Mesendoderm (in vitro differentiated cells): ENCODE measurements around the gene EZH2.

Experiments used
- DNase-seq: peaks from one replicate; pipeline ENCODE4 v3.0.0; 2013
- H2AK5ac ChIP-seq: 2 replicates; pipeline ENCODE4 v1.6.1; 2013; ENCODE audit warnings: low read length, inconsistent platforms
- H2BK120ac ChIP-seq: 2 replicates; pipeline ENCODE4 v1.6.1; 2013; ENCODE audit warnings: low read depth, mild to moderate bottlenecking, low read length, moderate library complexity, mixed read lengths
- H2BK15ac ChIP-seq: replicated peaks from 2 replicates; pipeline ENCODE4 v1.6.1; 2013; ENCODE audit warnings: low read depth, mild to moderate bottlenecking, moderate library complexity
- H2BK5ac ChIP-seq: 2 replicates; pipeline ENCODE4 v1.6.1; 2013; ENCODE audit warnings: low read length, inconsistent platforms
- H3K18ac ChIP-seq: 2 replicates; pipeline ENCODE4 v1.6.1; 2013; ENCODE audit warnings: mild to moderate bottlenecking, low read length, mixed read lengths
- H3K23ac ChIP-seq: one replicate; pipeline ENCODE4 v1.6.1; 2013; ENCODE audit warnings: low read length
- H3K27ac ChIP-seq: 2 replicates; pipeline ENCODE4 v1.5.1; 2013; ENCODE audit warnings: low read depth, mild to moderate bottlenecking, inconsistent platforms, low read length, moderate library complexity
- H3K27me3 ChIP-seq: 2 replicates; pipeline ENCODE4 v1.6.1; 2013; ENCODE audit warnings: low read length, control low read depth, mild to moderate bottlenecking, inconsistent platforms; ENCODE audit not compliant: insufficient read depth, poor library complexity
- H3K36me3 ChIP-seq: 2 replicates; pipeline ENCODE4 v1.6.1; 2013; ENCODE audit warnings: low read length, inconsistent platforms; ENCODE audit not compliant: control insufficient read depth, insufficient read depth
- H3K4ac ChIP-seq: one replicate; pipeline ENCODE4 v1.6.1; 2013; ENCODE audit warnings: low read depth, mild to moderate bottlenecking, low read length, moderate library complexity
- H3K4me1 ChIP-seq: 2 replicates; pipeline ENCODE4 v1.6.1; 2013; ENCODE audit warnings: low read depth, low read length, inconsistent platforms; ENCODE audit not compliant: control insufficient read depth
- H3K4me2 ChIP-seq: 2 replicates; pipeline ENCODE4 v1.6.1; 2013; ENCODE audit warnings: low read length
- H3K4me3 ChIP-seq: 2 replicates; pipeline ENCODE4 v1.5.1; 2013; ENCODE audit warnings: mild to moderate bottlenecking, low read length
- H3K56ac ChIP-seq: one replicate; pipeline ENCODE4 v1.6.1; 2013; ENCODE audit warnings: low read length
- H3K79me1 ChIP-seq: 2 replicates; pipeline ENCODE4 v1.6.1; 2013; ENCODE audit warnings: low read length, inconsistent platforms
- H3K79me2 ChIP-seq: 2 replicates; pipeline ENCODE4 v1.6.1; 2013; ENCODE audit warnings: mild to moderate bottlenecking, low read length; ENCODE audit not compliant: control insufficient read depth, insufficient read depth
- H3K9ac ChIP-seq: 2 replicates; pipeline ENCODE4 v1.6.1; 2013; ENCODE audit warnings: low read length, inconsistent platforms
- H4K5ac ChIP-seq: one replicate; pipeline ENCODE4 v1.6.1; 2013; ENCODE audit warnings: low read length
- H4K8ac ChIP-seq: one replicate; pipeline ENCODE4 v1.6.1; 2013; ENCODE audit warnings: low read depth, mild to moderate bottlenecking, control low read depth, low read length, moderate library complexity
- WGBS: extraction: QIAGEN DNeasy Blood & Tissue Kit; methylation state at CpG from one replicate; pipeline ENCODE4 v1.1.7; 2013; ENCODE audit warnings: low lambda C conversion rate, missing lambda C conversion rate; ENCODE audit not compliant: insufficient coverage; ENCODE audit errors: extremely low coverage; 5-methylcytosine and 5-hydroxymethylcytosine counted together

EZH2 gene

GRCh38 chr7:148800677-148801076 is 83.4 kb downstream of the EZH2 start:
- Histone ChIP-seq H3K56ac (no peak overlapping the region), H3K27ac (no peak overlapping the region), H4K8ac (no peak overlapping the region), H3K79me1 (no peaks in the 10 kb centered on the region), H2AK5ac (no peak overlapping the region), H3K23ac (no peak overlapping the region), H3K9ac (no peak overlapping the region), H3K18ac (no peak overlapping the region), H2BK15ac (no peak overlapping the region), H3K27me3 (no peaks in the 10 kb centered on the region), H2BK5ac (no peak overlapping the region), H4K5ac (no peak overlapping the region), H3K4me1 (no peaks in the 10 kb centered on the region), H3K4me2 (no peak overlapping the region), H3K36me3 (peaks cover 7% of the 10 kb centered on the region), H3K79me2 (no peaks in the 10 kb centered on the region), H3K4me3 (no peak overlapping the region), H2BK120ac (no peak overlapping the region), H3K4ac (no peak overlapping the region)
- 100% methylated on average over 1 of the region's 13 CpGs for WGBS
- no peak for DNase-seq

- peaks cover 7% of the 10 kb centered on the region for H3K36me3 ChIP-seq
- H3K27me3 ChIP-seq = no peaks in the 10 kb centered on the region
- H4K8ac ChIP-seq = no peak overlapping the region
- H2BK5ac ChIP-seq = no peak overlapping the region
- no peak for DNase-seq
- H3K79me1 ChIP-seq = no peaks in the 10 kb centered on the region
- no CpG with 5 or more reads among the region's 10 CpGs for WGBS
- H2BK120ac ChIP-seq = no peak overlapping the region
- H3K79me2 ChIP-seq = no peaks in the 10 kb centered on the region
- H3K4me1 ChIP-seq = no peaks in the 10 kb centered on the region
- no peak overlapping the region for H3K4ac ChIP-seq
- H3K4me2 ChIP-seq = no peak overlapping the region
- no peak overlapping the region for H3K23ac ChIP-seq
- H3K18ac ChIP-seq = no peak overlapping the region
- H3K9ac ChIP-seq = no peak overlapping the region
- no peak overlapping the region for H3K56ac ChIP-seq
- H3K4me3 ChIP-seq = no peak overlapping the region
- H3K27ac ChIP-seq = no peak overlapping the region
- H2AK5ac ChIP-seq = no peak overlapping the region
- H4K5ac ChIP-seq = no peak overlapping the region
- H2BK15ac ChIP-seq = no peak overlapping the region
Measured at GRCh38 chr7:148799893-148800555, 84.1 kb downstream of the EZH2 start.

GRCh38 chr7:148796841-148797240 is 87.2 kb downstream of the EZH2 start:
- no peak overlapping the region for H3K4me3 ChIP-seq
- H2BK15ac ChIP-seq = no peak overlapping the region
- no peak overlapping the region for H3K9ac ChIP-seq
- no peaks in the 10 kb centered on the region for H3K79me2 ChIP-seq
- peaks cover 8% of the 10 kb centered on the region for H3K36me3 ChIP-seq
- no peak overlapping the region for H3K18ac ChIP-seq
- H3K4ac ChIP-seq = no peak overlapping the region
- no peak overlapping the region for H3K27ac ChIP-seq
- no peak overlapping the region for H4K8ac ChIP-seq
- H2AK5ac ChIP-seq = no peak overlapping the region
- WGBS = no CpG with 5 or more reads among the region's 10 CpGs
- H3K4me2 ChIP-seq = no peak overlapping the region
- no peaks in the 10 kb centered on the region for H3K79me1 ChIP-seq
- DNase-seq = no peak
- H3K4me1 ChIP-seq = no peaks in the 10 kb centered on the region
- H3K56ac ChIP-seq = no peak overlapping the region
- H4K5ac ChIP-seq = no peak overlapping the region
- no peak overlapping the region for H3K23ac ChIP-seq
- no peaks in the 10 kb centered on the region for H3K27me3 ChIP-seq
- H2BK5ac ChIP-seq = no peak overlapping the region
- H2BK120ac ChIP-seq = no peak overlapping the region

GRCh38 chr7:148794476-148794875 is 89.6 kb downstream of the EZH2 start:
- Histone ChIP-seq H3K4me3 (no peak overlapping the region), H2BK5ac (no peak overlapping the region), H3K27ac (no peak overlapping the region), H3K4ac (no peak overlapping the region), H3K36me3 (peaks cover 6% of the 10 kb centered on the region), H2BK120ac (no peak overlapping the region), H4K8ac (no peak overlapping the region), H3K4me2 (no peak overlapping the region), H3K27me3 (no peaks in the 10 kb centered on the region), H3K79me2 (no peaks in the 10 kb centered on the region), H3K23ac (no peak overlapping the region), H3K4me1 (no peaks in the 10 kb centered on the region), H3K9ac (no peak overlapping the region), H3K79me1 (no peaks in the 10 kb centered on the region), H3K18ac (no peak overlapping the region), H3K56ac (no peak overlapping the region), H2BK15ac (no peak overlapping the region), H2AK5ac (no peak overlapping the region), H4K5ac (no peak overlapping the region)
- no CpG with 5 or more reads among the region's 3 CpGs for WGBS
- DNase-seq = no peak

- no peak overlapping the region for H3K9ac ChIP-seq
- no peak overlapping the region for H4K5ac ChIP-seq
- H3K4me3 ChIP-seq = no peak overlapping the region
- no peak overlapping the region for H3K18ac ChIP-seq
- no peak overlapping the region for H3K4me2 ChIP-seq
- no CpG with 5 or more reads among the region's 1 CpG for WGBS
- no peak overlapping the region for H3K4ac ChIP-seq
- no peak overlapping the region for H2AK5ac ChIP-seq
- no peaks in the 10 kb centered on the region for H3K79me2 ChIP-seq
- no peak overlapping the region for H2BK15ac ChIP-seq
- no peak overlapping the region for H3K27ac ChIP-seq
- H3K36me3 ChIP-seq = peaks cover 6% of the 10 kb centered on the region
- H3K27me3 ChIP-seq = no peaks in the 10 kb centered on the region
- no peak for DNase-seq
- no peak overlapping the region for H2BK120ac ChIP-seq
- no peaks in the 10 kb centered on the region for H3K4me1 ChIP-seq
- H3K56ac ChIP-seq = no peak overlapping the region
- no peak overlapping the region for H3K23ac ChIP-seq
- H4K8ac ChIP-seq = no peak overlapping the region
- H3K79me1 ChIP-seq = no peaks in the 10 kb centered on the region
- no peak overlapping the region for H2BK5ac ChIP-seq
Measured at GRCh38 chr7:148793590-148793989, 90.5 kb downstream of the EZH2 start.

- no peak overlapping the region for H3K18ac ChIP-seq
- H3K4me1 ChIP-seq = no peaks in the 10 kb centered on the region
- peaks cover 11% of the 10 kb centered on the region for H3K36me3 ChIP-seq
- H3K23ac ChIP-seq = no peak overlapping the region
- no peak overlapping the region for H4K8ac ChIP-seq
- no peak overlapping the region for H3K4me3 ChIP-seq
- no peak for DNase-seq
- H3K27me3 ChIP-seq = no peaks in the 10 kb centered on the region
- no peaks in the 10 kb centered on the region for H3K79me1 ChIP-seq
- H2BK120ac ChIP-seq = no peak overlapping the region
- no peak overlapping the region for H3K4ac ChIP-seq
- H3K56ac ChIP-seq = no peak overlapping the region
- H2AK5ac ChIP-seq = no peak overlapping the region
- H2BK15ac ChIP-seq = no peak overlapping the region
- WGBS = no CpG with 5 or more reads among the region's 15 CpGs
- H2BK5ac ChIP-seq = no peak overlapping the region
- H3K9ac ChIP-seq = no peak overlapping the region
- no peak overlapping the region for H4K5ac ChIP-seq
- no peak overlapping the region for H3K27ac ChIP-seq
- no peak overlapping the region for H3K4me2 ChIP-seq
- no peaks in the 10 kb centered on the region for H3K79me2 ChIP-seq
Measured at GRCh38 chr7:148791546-148791945, 92.5 kb downstream of the EZH2 start.
